Measurements from ENCODE around the gene TMEM121. TPM values are rescaled to one million over a fixed set of nuclear protein-coding genes. Genes with fewer than 3 reads are reported as not detected.

TMEM121 gene
- total and polyA plus RNA-seq, 2 of the 8 experiments (the other 6 are each of a cell fraction or from before 2014, with no cell fraction given), result 1.9 TPM; not detected in 1

- TF ChIP-seq HDAC2 (IDR thresholded peaks at IDR 0.05; ENCODE audit: borderline replicate concordance in 1 of 2, low read depth in 2 of 2, low read length in 2 of 2), result no peak
- no peak for TF ChIP-seq BCL11A (IDR thresholded peaks at IDR 0.05; ENCODE audit: low read depth in 2 of 2, low read length in 2 of 2)
- TF ChIP-seq FOSL1 (IDR thresholded peaks at IDR 0.05; ENCODE audit: insufficient read depth, low read depth, low read length), result no peak
- no peak for TF ChIP-seq CHD1 (IDR thresholded peaks at IDR 0.05; ENCODE audit: low read depth, low read length)
- peak; percentile 30 for TF ChIP-seq KDM4A (IDR thresholded peaks at IDR 0.05; ENCODE audit: low read depth, low read length, severe bottlenecking)
- TF ChIP-seq GABPA (IDR thresholded peaks at IDR 0.05; ENCODE audit: borderline replicate concordance, insufficient read depth, low read length), result no peak
- TF ChIP-seq POLR2A (IDR thresholded peaks at IDR 0.05; ENCODE audit: control extremely low read depth in 1 of 2, low read depth in 2 of 2, low read length in 2 of 2), result no peak
- peak; percentile 76 to 84 for TF ChIP-seq RAD21 (IDR thresholded peaks at IDR 0.05 in 1 of 2, conservative IDR thresholded peaks at IDR 0.05 in 1 of 2; ENCODE audit: low read depth in 2 of 2, low read length in 2 of 2)
- TF ChIP-seq CREB1 (IDR thresholded peaks at IDR 0.05), result 0 out of 2 replicates have a peak, but pooled peaks have one; percentile 25
- no peak for TF ChIP-seq SP2 (IDR thresholded peaks at IDR 0.05; ENCODE audit: low read length)
- peak; percentile 47 for TF ChIP-seq TAF7 (optimal IDR thresholded peaks at IDR 0.05; ENCODE audit: borderline replicate concordance, low read depth, low read length)
- no peak for TF ChIP-seq SIN3A (conservative IDR thresholded peaks at IDR 0.05 in 1 of 2, IDR thresholded peaks at IDR 0.05 in 1 of 2; ENCODE audit: low read depth in 1 of 2, low read length in 2 of 2)
- no peak for TF ChIP-seq CTBP2 (IDR thresholded peaks at IDR 0.05; ENCODE audit: borderline replicate concordance, insufficient read depth, insufficient read length, low read length)
- TF ChIP-seq ZNF274 (IDR thresholded peaks at IDR 0.05; ENCODE audit: borderline replicate concordance, extremely low read depth, low read length), result no peak
- no peak for TF ChIP-seq HDAC6 (IDR thresholded peaks at IDR 0.05; ENCODE audit: low read depth, low read length)
- TF ChIP-seq TBP (IDR thresholded peaks at IDR 0.05; ENCODE audit: low read depth, low read length), result no peak
- TF ChIP-seq SP1 (IDR thresholded peaks at IDR 0.05; ENCODE audit: low read depth, low read length), result no peak
- no peak for TF ChIP-seq USF2 (IDR thresholded peaks at IDR 0.05; ENCODE audit: low read length)
- no peak for TF ChIP-seq EZH2 (IDR thresholded peaks at IDR 0.05; ENCODE audit: low read depth, low read length, severe bottlenecking)
- no peak for TF ChIP-seq MAFK (IDR thresholded peaks at IDR 0.05; ENCODE audit: low read depth, low read length)
- TF ChIP-seq EP300 (IDR thresholded peaks at IDR 0.05; ENCODE audit: borderline replicate concordance in 1 of 2, low read depth in 2 of 2, low read length in 2 of 2), result no peak
Observed at GRCh38 chr14:105527826-105528585, 1.6 kb downstream of the TMEM121 start (continued).

All from H1 (cell line).